NOMO-1 treated with DMSO at 0.1 percent for 48 hours (cell line): ENCODE data around the gene HYAL1.
"Not testable (repeated sequence)": the region's sequence is repeated elsewhere in the genome, so short reads cannot be mapped to it uniquely, and the experiment has no call there.

Source experiments
- DNase-seq: peaks from one replicate; lab custom pipeline; 2025; ENCODE audit not compliant: unreplicated experiment; lab: John Stamatoyannopoulos, UW

The HYAL1 gene

GRCh38 chr3:50319894-50320625 lies 16.7 kb upstream of the HYAL1 start:
- no peak for DNase-seq

- no peak for DNase-seq
Measured at GRCh38 chr3:50319181-50319893, 16.0 kb upstream of the HYAL1 start.

GRCh38 chr3:50318615-50319014 lies 15.2 kb upstream of the HYAL1 start:
- DNase-seq: no peak

- DNase-seq: no peak
Measured at GRCh38 chr3:50318163-50318562, 14.8 kb upstream of the HYAL1 start.

GRCh38 chr3:50317300-50317699 lies 13.9 kb upstream of the HYAL1 start:
- no peak for DNase-seq

GRCh38 chr3:50316657-50317242 lies 13.4 kb upstream of the HYAL1 start:
- no peak for DNase-seq

DNA sequence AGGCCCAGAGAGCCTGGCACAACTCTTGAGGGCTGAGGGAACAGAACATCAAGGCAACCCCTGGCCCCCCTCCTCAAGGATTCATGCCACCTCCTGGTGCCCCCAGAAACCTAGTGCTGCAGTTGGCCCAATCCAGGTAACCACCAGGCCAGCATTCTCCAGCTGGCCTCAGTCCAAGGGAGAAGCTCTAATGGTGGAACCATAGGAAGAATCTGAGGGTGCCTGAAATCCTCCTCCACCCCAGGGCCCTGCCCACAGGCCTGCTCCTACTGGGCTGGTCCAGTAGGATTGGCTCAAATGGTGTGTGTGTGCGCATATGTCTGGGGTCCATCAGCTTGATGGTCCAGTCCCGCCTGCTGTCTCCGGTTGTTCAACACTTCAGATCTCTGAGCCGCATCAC lies 11.4 kb upstream of the HYAL1 start:
- no peak for DNase-seq

DNA sequence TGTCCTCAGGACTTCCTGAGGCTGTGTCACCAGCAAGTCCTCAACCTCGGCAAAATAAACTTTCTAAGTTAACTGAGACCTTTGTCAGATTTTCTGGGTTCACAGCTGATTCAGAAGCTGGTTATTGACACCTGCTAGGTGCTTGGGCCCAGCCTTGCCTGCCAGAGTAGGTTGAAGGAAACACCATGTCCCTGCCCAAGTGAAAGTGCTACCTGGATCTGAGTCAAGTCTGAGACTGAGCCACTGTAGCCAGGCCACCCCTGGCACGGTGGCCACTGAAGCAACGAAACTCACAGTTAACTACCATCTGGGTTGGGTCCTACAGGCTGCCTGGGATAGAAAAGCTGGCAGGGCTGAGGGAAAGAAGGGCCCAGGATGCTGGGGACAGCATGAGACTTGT lies 11.0 kb upstream of the HYAL1 start:
- no peak for DNase-seq

- DNase-seq: not testable (repeated sequence)
Measured at GRCh38 chr3:50312041-50312440, 8.7 kb upstream of the HYAL1 start.

DNA sequence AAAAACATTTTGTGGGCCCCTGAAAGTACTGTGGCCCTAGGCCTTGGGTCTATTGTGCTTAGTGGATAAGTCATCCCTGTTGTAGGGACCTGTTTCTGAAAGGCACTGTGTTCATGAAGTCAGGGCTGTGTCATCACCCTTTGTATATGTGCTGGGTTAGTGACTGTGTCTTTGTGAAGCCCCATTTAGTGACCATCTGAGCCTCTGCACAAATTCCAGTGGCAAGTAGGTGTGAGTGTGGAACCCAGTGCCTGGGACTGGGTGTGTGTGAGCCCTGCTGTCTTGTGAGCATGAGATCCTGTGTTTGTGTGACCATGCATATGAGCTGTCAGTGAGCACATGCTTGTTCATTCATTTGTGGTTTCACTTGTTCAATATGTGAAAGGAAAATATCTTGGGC lies 1.2 kb upstream of the HYAL1 start:
- no peak for DNase-seq

GRCh38 chr3:50302095-50303012 lies 1.0 kb downstream of the HYAL1 start:
- no peak for DNase-seq

- no peak for DNase-seq
Measured at GRCh38 chr3:50300681-50301254, 2.6 kb downstream of the HYAL1 start.

GRCh38 chr3:50299929-50300680 lies 3.3 kb downstream of the HYAL1 start:
- peak; percentile 92 for DNase-seq

GRCh38 chr3:50299638-50299928 lies 3.8 kb downstream of the HYAL1 start:
- no peak for DNase-seq

GRCh38 chr3:50298836-50299637 lies 4.3 kb downstream of the HYAL1 start, which contains the start of the genes HYAL3 and NAA80:
Gene HYAL3 (minus strand): TSS chr3:50299405. CDS start chr3:50295602, 3,803 bp downstream.
Gene NAA80 (minus strand): TSS chr3:50299405. CDS start chr3:50297463, 1,942 bp downstream.
- peak; percentile 99 for DNase-seq

DNA sequence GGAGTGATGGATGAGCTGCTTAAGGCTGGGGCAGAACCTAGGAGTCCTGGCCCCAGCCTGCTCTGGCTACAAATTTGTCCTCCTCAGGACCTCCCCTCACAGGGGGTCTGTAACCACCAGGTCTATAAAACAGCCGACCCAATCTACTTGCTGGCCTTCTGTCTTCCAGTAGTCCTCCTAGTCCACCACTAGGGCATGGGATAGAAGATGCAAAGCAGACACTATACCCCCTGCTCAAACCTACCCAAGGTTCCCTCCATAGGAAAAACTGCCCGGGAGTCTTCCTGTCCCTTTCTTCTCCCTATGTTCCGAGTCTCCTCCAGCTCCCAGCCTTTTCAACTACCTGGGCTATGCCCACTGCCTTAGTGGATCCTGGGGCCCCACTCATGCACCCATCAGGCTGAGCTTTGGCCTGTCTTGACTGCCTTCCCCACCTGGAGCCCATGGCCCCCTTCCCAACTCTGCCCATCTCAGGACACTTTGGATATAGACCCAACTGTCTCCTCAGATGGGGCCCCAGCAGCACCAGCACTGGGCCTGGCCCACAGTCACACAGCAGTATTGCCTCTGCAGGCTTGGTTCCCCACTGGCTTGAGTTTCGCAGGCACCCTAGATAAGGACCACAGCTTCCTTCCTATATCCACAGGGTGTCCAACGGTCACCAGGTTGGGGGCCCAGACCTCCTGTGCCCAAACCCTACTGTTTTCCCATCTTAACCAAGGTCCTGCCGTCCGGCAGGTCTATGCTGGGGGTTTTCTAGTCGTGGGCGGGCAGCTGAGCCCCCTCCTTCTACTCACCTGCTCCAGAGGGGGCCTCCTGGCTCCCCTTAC lies 5.3 kb downstream of the HYAL1 start:
- DNase-seq: peak; percentile 25

- DNase-seq: no peak
Measured at GRCh38 chr3:50297384-50297775, 6.0 kb downstream of the HYAL1 start.

GRCh38 chr3:50296721-50297383 lies 6.5 kb downstream of the HYAL1 start:
- DNase-seq: no peak
